A549 (cell line): ENCODE data around the gene FOXO3. TPM values are rescaled to one million over a fixed set of nuclear protein-coding genes. Genes with fewer than 3 reads are reported as not detected.

Source experiments
- ATAC-seq, 2 experiments: fragments of 200-7000 bp in 1 of 2; fragments of >200 bp in 1 of 2; cut with Nextera tagmentation in 1 of 2; cut with Tn5 transposase in 1 of 2; 3 replicates each; pipeline versions ENCODE4 v1.8.0 to v1.9.1; 2018 to 2020; ENCODE audit warnings: mild to moderate bottlenecking in 1 of 2, moderate library complexity in 1 of 2
- CTCF ChIA-PET: fragments of 300-600 bp; sonication (Branson Sonifier 250); formaldehyde crosslinking; extraction: SDS; loops from one replicate; lab custom pipeline; 2021; ENCODE audit warnings: antibody characterized with exemption, inconsistent platforms; lab: Yijun Ruan, JAX
- POLR2A ChIA-PET: fragments of 350-600 bp; formaldehyde crosslinking; extraction: SDS; loops from one replicate; lab custom pipeline; 2021; ENCODE audit warnings: antibody characterized with exemption, inconsistent platforms; lab: Yijun Ruan, JAX
- DNase-seq, 2 experiments: peaks; one replicate each; pipeline versions ENCODE4 v3.0.0 to v3.0.0-alpha.2; 2011 to 2016; ENCODE audit warnings: low read depth in 1 of 2, low spot score in 1 of 2
- FAIRE-seq: peaks from 2 replicates; lab custom pipeline; 2011; peaks lifted over from hg19 to GRCh38; lab: Jason Lieb, UNC
- H3K27ac ChIP-seq, 2 experiments: fragments of >200 bp; sonication (Bioruptor Twin); formaldehyde crosslinking; 3 replicates each; pipeline ENCODE4 v1.5.1; 2016 to 2017
- H3K4me1 ChIP-seq: fragments of >200 bp; sonication (Bioruptor Twin); formaldehyde crosslinking; 3 replicates; pipeline ENCODE4 v1.6.1; 2016
- H3K4me2 ChIP-seq: fragments of >200 bp; sonication (Bioruptor Twin); formaldehyde crosslinking; 3 replicates; pipeline ENCODE4 v1.6.1; 2016
- H3K4me3 ChIP-seq: fragments of >200 bp; sonication (Bioruptor Twin); formaldehyde crosslinking; 3 replicates; pipeline ENCODE4 v1.5.1; 2016
- H3K9me3 ChIP-seq: fragments of >200 bp; sonication (Bioruptor Twin); formaldehyde crosslinking; 3 replicates; pipeline ENCODE4 v1.6.1; 2016
- CBX2 ChIP-seq: fragments of 200-600 bp; sonication (generic); IDR thresholded peaks from 2 replicates; pipeline ENCODE4 v1.6.1; 2016; ENCODE audit warnings: low read depth, mild to moderate bottlenecking, borderline replicate concordance
- CEBPB ChIP-seq, 2 experiments: fragments of >200 bp in 1 of 2; sonication (Bioruptor Twin) in 1 of 2; formaldehyde crosslinking in 1 of 2; IDR thresholded peaks; 2 replicates each; pipeline ENCODE4 v1.6.1; 2012 to 2016
- CHD4 ChIP-seq: fragments of 200-600 bp; sonication (generic); IDR thresholded peaks from 2 replicates; pipeline ENCODE4 v1.6.1; 2016; ENCODE audit warnings: antibody characterized with exemption, mild to moderate bottlenecking, borderline replicate concordance
- EP300 ChIP-seq, 2 experiments: fragments of >200 bp; sonication (Bioruptor Twin); formaldehyde crosslinking; IDR thresholded peaks; 2 replicates in 1 of 2; 3 replicates in 1 of 2; pipeline ENCODE4 v1.6.1; 2016 to 2017
- FOSB ChIP-seq: fragments of 250-450 bp; sonication (Bioruptor Pico); IDR thresholded peaks from 2 replicates; pipeline ENCODE4 v1.5.0; 2020; ENCODE audit warnings: mild to moderate bottlenecking, moderate library complexity
- HDAC2 ChIP-seq: fragments of 200-600 bp; sonication (generic); IDR thresholded peaks from 2 replicates; pipeline ENCODE4 v1.6.1; 2016
- HEYL ChIP-seq: fragments of 250-450 bp; sonication (Bioruptor Pico); IDR thresholded peaks from 2 replicates; pipeline ENCODE4 v1.8.0; 2021; ENCODE audit warnings: mild to moderate bottlenecking, moderate library complexity
- HOXA7 ChIP-seq: fragments of 250-450 bp; sonication (Bioruptor Pico); IDR thresholded peaks from 2 replicates; pipeline ENCODE4 v1.5.0; 2020; ENCODE audit warnings: mild to moderate bottlenecking, moderate library complexity
- JUN ChIP-seq, 2 experiments: fragments of >200 bp; sonication (Bioruptor Twin); formaldehyde crosslinking; IDR thresholded peaks; 2 replicates in 1 of 2; 3 replicates in 1 of 2; pipeline ENCODE4 v1.6.1; 2016 to 2017
- MAZ ChIP-seq: fragments of 150-350 bp; IDR thresholded peaks from 2 replicates; pipeline ENCODE4 v1.6.1; 2014; ENCODE audit warnings: antibody characterized with exemption, low read depth, low read length, borderline replicate concordance
- NFE2L2 ChIP-seq: fragments of 150-350 bp; conservative IDR thresholded peaks from 2 replicates; pipeline ENCODE4 v1.6.1; 2014; ENCODE audit warnings: low read length
- PHF8 ChIP-seq: fragments of 200-600 bp; sonication (generic); IDR thresholded peaks from 2 replicates; pipeline ENCODE4 v1.6.1; 2016; ENCODE audit warnings: low read depth, mild to moderate bottlenecking, antibody characterized with exemption, moderate library complexity, borderline replicate concordance
- POLR2A ChIP-seq: IDR thresholded peaks from 2 replicates; pipeline ENCODE4 v1.6.1; 2012; ENCODE audit warnings: mild to moderate bottlenecking, low read length
- POLR2AphosphoS2 ChIP-seq: conservative IDR thresholded peaks from 2 replicates; pipeline ENCODE4 v1.6.1; 2012; ENCODE audit warnings: low read length, improper control_type of control experiment, inconsistent platforms
- RARB ChIP-seq: fragments of 250-450 bp; sonication (Bioruptor Pico); IDR thresholded peaks from 2 replicates; pipeline ENCODE4 v1.8.0; 2021; ENCODE audit warnings: mild to moderate bottlenecking, moderate library complexity
- RNF2 ChIP-seq: fragments of 200-600 bp; sonication (generic); IDR thresholded peaks from 2 replicates; pipeline ENCODE4 v1.6.1; 2016; ENCODE audit warnings: low read depth, mild to moderate bottlenecking, antibody characterized with exemption, moderate library complexity, borderline replicate concordance
- SMC3 ChIP-seq: fragments of >200 bp; sonication (Bioruptor Twin); formaldehyde crosslinking; IDR thresholded peaks from 3 replicates; pipeline ENCODE4 v1.6.1; 2018; ENCODE audit warnings: inconsistent platforms
- SREBF2 ChIP-seq: fragments of 450-650 bp; IDR thresholded peaks from 2 replicates; pipeline ENCODE4 v1.6.1; 2014; ENCODE audit warnings: mild to moderate bottlenecking, moderate library complexity
- TP53 ChIP-seq: fragments of 250-450 bp; sonication (Bioruptor Pico); IDR thresholded peaks from 2 replicates; pipeline ENCODE4 v1.5.0; 2021; ENCODE audit warnings: mild to moderate bottlenecking, moderate library complexity
- USF2 ChIP-seq: fragments of 450-650 bp; IDR thresholded peaks from 2 replicates; pipeline ENCODE4 v1.6.1; 2014; ENCODE audit warnings: antibody characterized with exemption
- ZSCAN20 ChIP-seq: fragments of 250-450 bp; sonication (Bioruptor Pico); IDR thresholded peaks from 2 replicates; pipeline ENCODE4 v1.8.0; 2022; ENCODE audit warnings: mild to moderate bottlenecking, moderate library complexity
- WGBS: methylation state at CpG from one replicate; pipeline ENCODE4 v1.1.6; 2017; ENCODE audit errors: missing lambda C conversion rate; 5-methylcytosine and 5-hydroxymethylcytosine counted together
- polyA minus RNA-seq: library from RNA; depleted of rRNA, polyadenylated mRNA; stranded (reverse); fragments of >200 nt; gene quantifications from 2 replicates; pipeline ENCODE4 v1.2.3, GENCODE V29; 2011; rRNA and poly(A)+ RNA removed
- polyA plus RNA-seq, 4 experiments: library from polyadenylated mRNA; depleted of rRNA in 3 of 4; stranded (reverse); fragments of >200 nt; fragmentation: RNase III in 1 of 4; extraction: RNeasy Plus Mini Kit Qiagen cat#74134 plus additional on column Dnase treatment in 1 of 4; gene quantifications; 2 replicates in 3 of 4; 3 replicates in 1 of 4; pipeline ENCODE4 v1.2.3, GENCODE V29; 2011 to 2017
- TF ChIP-seq, protein P1 (sequence below): IDR thresholded peaks from 2 replicates; pipeline ENCODE4 v1.6.1; 2012
- TF ChIP-seq, protein P2 (sequence below): fragments of >200 bp; sonication (Bioruptor Twin); formaldehyde crosslinking; IDR thresholded peaks from 2 replicates; pipeline ENCODE4 v1.6.1; 2016
- TF ChIP-seq, protein P3 (sequence below): fragments of >200 bp; sonication (Bioruptor Twin); formaldehyde crosslinking; IDR thresholded peaks from 3 replicates; pipeline ENCODE4 v1.6.1; 2016
- TF ChIP-seq, protein P4 (sequence below): IDR thresholded peaks from 2 replicates; pipeline ENCODE4 v1.6.1; 2012
- TF ChIP-seq, protein P5 (sequence below): fragments of 150-350 bp; IDR thresholded peaks from 2 replicates; pipeline ENCODE4 v1.6.1; 2014; ENCODE audit warnings: low read depth, mild to moderate bottlenecking, low read length

The FOXO3 gene
- polyA plus RNA-seq (2011; rRNA removed): 7.5 and 10.0 TPM in 2 replicates
- 3.5 and 5.0 TPM in 2 replicates for polyA plus RNA-seq (2012; cell fraction: cytosol; rRNA removed)
- polyA plus RNA-seq (2012; cell fraction: nucleus; rRNA removed): 3.4 and 3.7 TPM in 2 replicates
- 4.2 to 4.8 TPM (median 4.6 TPM) in 3 replicates for polyA plus RNA-seq (2017; fragmentation: RNase III; extraction: RNeasy Plus Mini Kit Qiagen cat#74134 plus additional on column Dnase treatment)
- polyA minus RNA-seq: 37.0 and 42.7 TPM in 2 replicates

DNA sequence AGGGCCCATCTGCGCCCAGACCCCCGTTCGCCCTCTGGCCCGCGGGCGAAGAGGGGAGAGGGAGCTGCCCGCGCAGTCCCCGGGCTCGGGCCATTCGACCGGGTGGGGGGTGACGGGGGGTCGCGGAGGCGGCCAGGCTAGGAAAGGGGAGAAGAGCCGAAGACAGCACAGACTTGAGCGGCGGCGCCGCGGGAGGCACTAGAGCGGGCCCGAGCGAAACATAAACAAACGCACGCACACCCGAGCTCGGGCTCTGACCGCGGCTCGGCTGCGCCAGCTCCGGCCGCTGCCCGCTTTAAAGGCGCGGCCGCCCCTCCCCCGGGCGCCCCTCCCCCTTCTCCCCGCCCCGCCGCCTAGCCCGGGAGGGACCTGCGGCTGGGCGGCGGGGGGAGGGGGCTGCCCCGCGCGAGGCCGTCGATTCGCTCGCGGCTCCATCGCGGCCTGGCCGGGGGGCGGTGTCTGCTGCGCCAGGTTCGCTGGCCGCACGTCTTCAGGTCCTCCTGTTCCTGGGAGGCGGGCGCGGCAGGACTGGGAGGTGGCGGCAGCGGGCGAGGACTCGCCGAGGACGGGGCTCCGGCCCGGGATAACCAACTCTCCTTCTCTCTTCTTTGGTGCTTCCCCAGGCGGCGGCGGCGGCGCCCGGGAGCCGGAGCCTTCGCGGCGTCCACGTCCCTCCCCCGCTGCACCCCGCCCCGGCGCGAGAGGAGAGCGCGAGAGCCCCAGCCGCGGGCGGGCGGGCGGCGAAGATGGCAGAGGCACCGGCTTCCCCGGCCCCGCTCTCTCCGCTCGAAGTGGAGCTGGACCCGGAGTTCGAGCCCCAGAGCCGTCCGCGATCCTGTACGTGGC is at the start of gene FOXO3:
TSS of gene FOXO3 (plus strand) at position 455 of the 846 bp plus-strand sequence. CDS start at position 747, 292 bp downstream.
- Histone ChIP-seq H3K9me3 (no peaks in the 10 kb centered on the region), H3K4me2 (peak within 1 kb of the TSS; percentile 84), H3K4me1 (peaks cover 33% of the 10 kb centered on the region; the same call in 2 of the 3 replicates), H3K27ac (peak within 1 kb of the TSS; percentile 88 to 95), H3K4me3 (peak within 1 kb of the TSS; percentile 95)
- FAIRE-seq (no peak), ATAC-seq (peak; percentile 42 to 61), DNase-seq (peak; percentile 63 to 85)
- POLR2A ChIA-PET: interaction anchor here (0.6 to 2.0 kb wide), 10 partner anchors 16 to 603 kb away, joined by 3 to 10 read pairs (median 3); partner anchors contain the start of genes ARMC2, SEC63 and SESN1
- WGBS: 0% methylated on average over 1 of the region's 110 CpGs
- CTCF ChIA-PET: interaction anchor here (1.2 kb wide), 2 partner anchors 62 to 275 kb away, joined by 3 read pairs; no protein-coding TSS in a partner anchor
- TF ChIP-seq, protein P1, sequence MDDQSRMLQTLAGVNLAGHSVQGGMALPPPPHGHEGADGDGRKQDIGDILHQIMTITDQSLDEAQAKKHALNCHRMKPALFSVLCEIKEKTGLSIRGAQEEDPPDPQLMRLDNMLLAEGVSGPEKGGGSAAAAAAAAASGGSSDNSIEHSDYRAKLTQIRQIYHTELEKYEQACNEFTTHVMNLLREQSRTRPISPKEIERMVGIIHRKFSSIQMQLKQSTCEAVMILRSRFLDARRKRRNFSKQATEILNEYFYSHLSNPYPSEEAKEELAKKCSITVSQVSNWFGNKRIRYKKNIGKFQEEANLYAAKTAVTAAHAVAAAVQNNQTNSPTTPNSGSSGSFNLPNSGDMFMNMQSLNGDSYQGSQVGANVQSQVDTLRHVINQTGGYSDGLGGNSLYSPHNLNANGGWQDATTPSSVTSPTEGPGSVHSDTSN: no peak
- TF ChIP-seq ZSCAN20 (CRISPR knock-in tag): no peak
- no peak for TF ChIP-seq NFE2L2
- no peak for TF ChIP-seq POLR2AphosphoS2
- TF ChIP-seq, protein P2, sequence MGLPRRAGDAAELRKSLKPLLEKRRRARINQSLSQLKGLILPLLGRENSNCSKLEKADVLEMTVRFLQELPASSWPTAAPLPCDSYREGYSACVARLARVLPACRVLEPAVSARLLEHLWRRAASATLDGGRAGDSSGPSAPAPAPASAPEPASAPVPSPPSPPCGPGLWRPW: no peak
- TF ChIP-seq MAZ: no peak
- TF ChIP-seq JUN (IDR thresholded peaks at IDR 0.05): peak; percentile 41 to 44; a peak in 2 of 5 replicates
- TF ChIP-seq RNF2: no peak
- no peak for TF ChIP-seq USF2
- no peak; the same call in 2 of the 3 replicates for TF ChIP-seq SMC3
- no peak for TF ChIP-seq RARB (CRISPR knock-in tag)
- no peak for TF ChIP-seq HEYL (CRISPR knock-in tag)
- no peak for TF ChIP-seq CBX2
- no peak for TF ChIP-seq CHD4
- no peak for TF ChIP-seq FOSB (CRISPR knock-in tag)
- TF ChIP-seq HDAC2: no peak
- no peak for TF ChIP-seq SREBF2
- no peak for TF ChIP-seq CEBPB (IDR thresholded peaks at IDR 0.05)
- TF ChIP-seq, protein P3, sequence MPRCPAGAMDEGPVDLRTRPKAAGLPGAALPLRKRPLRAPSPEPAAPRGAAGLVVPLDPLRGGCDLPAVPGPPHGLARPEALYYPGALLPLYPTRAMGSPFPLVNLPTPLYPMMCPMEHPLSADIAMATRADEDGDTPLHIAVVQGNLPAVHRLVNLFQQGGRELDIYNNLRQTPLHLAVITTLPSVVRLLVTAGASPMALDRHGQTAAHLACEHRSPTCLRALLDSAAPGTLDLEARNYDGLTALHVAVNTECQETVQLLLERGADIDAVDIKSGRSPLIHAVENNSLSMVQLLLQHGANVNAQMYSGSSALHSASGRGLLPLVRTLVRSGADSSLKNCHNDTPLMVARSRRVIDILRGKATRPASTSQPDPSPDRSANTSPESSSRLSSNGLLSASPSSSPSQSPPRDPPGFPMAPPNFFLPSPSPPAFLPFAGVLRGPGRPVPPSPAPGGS: peak; percentile 43; the same call in 1 of the 3 replicates
- peak; percentile 88 for TF ChIP-seq PHF8
- no peak for TF ChIP-seq TP53 (CRISPR knock-in tag)
- TF ChIP-seq, protein P4, sequence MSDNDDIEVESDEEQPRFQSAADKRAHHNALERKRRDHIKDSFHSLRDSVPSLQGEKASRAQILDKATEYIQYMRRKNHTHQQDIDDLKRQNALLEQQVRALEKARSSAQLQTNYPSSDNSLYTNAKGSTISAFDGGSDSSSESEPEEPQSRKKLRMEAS: no peak; the same call in 1 of the 2 replicates
- TF ChIP-seq, protein P5, sequence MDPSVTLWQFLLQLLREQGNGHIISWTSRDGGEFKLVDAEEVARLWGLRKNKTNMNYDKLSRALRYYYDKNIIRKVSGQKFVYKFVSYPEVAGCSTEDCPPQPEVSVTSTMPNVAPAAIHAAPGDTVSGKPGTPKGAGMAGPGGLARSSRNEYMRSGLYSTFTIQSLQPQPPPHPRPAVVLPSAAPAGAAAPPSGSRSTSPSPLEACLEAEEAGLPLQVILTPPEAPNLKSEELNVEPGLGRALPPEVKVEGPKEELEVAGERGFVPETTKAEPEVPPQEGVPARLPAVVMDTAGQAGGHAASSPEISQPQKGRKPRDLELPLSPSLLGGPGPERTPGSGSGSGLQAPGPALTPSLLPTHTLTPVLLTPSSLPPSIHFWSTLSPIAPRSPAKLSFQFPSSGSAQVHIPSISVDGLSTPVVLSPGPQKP: no peak
- TF ChIP-seq HOXA7 (CRISPR knock-in tag): no peak
- TF ChIP-seq POLR2A: peak; percentile 57; the same call in 1 of the 2 replicates
- no peak for TF ChIP-seq EP300 (IDR thresholded peaks at IDR 0.05)
